ENCODE results near the gene CSF3R. TPM values are rescaled to one million over a fixed set of nuclear protein-coding genes. Genes with fewer than 3 reads are reported as not detected.

CSF3R gene
- total and polyA plus RNA-seq, 2 donors (not counting 3 experiments of a cell fraction or from before 2014, with no cell fraction given) = not detected

- dilution Hi-C loops (cut with MboI; ENCODE audit: extremely low pct_ligation_motif_present, low sequenced_read_pairs) = no loop called here
- no peak for DNase-seq (ENCODE audit: low read depth, low spot score)
- no peak overlapping the region for H3K4me2 ChIP-seq (ENCODE audit: insufficient read depth, low read length)
- no peaks in the 10 kb centered on the region for H3K4me1 ChIP-seq (ENCODE audit: control insufficient read depth, extremely low read depth, insufficient read depth, low read length)
- H3K36me3 ChIP-seq (ENCODE audit: control insufficient read depth in 2 of 2, extremely low read depth in 1 of 2, insufficient read depth in 2 of 2, low read length in 2 of 2) = no peaks in the 10 kb centered on the region
- POLR2A ChIA-PET = no interaction called here
- intact Hi-C loops (cut with micrococcal nuclease) = no loop called here
- H3K4me3 ChIP-seq (replicated peaks in 1 of 3; ENCODE audit: insufficient read depth in 1 of 3, low read depth in 1 of 3, low read length in 3 of 3) = no peak overlapping the region
- H3K27me3 ChIP-seq (ENCODE audit: control insufficient read depth in 2 of 2, insufficient read depth in 2 of 2, low read length in 2 of 2) = peaks cover 0 to 2% of the 10 kb centered on the region in 2 experiments
- no peak overlapping the region for H3K9ac ChIP-seq (replicated peaks; ENCODE audit: extremely low read depth, insufficient read depth, low read length)
- CTCF ChIA-PET = interaction anchor here (4.4 kb wide), 1 partner anchor 19 kb away, joined by 23 read pairs; no protein-coding TSS in a partner anchor
- H3K9me3 ChIP-seq (replicated peaks; ENCODE audit: control insufficient read depth, insufficient read depth, low read length) = no peaks in the 10 kb centered on the region
- BruUV-seq (replicated peaks) = no TSS peak
- TF ChIP-seq EZH2 (IDR thresholded peaks at IDR 0.05; ENCODE audit: borderline replicate concordance, low read depth, low read length, severe bottlenecking) (no peak), POLR2A (IDR thresholded peaks at IDR 0.05; ENCODE audit: low read depth, low read length) (no peak), GATA2 (IDR thresholded peaks at IDR 0.05; ENCODE audit: insufficient read depth, insufficient read length, low read depth, low read length) (no peak), FOS (IDR thresholded peaks at IDR 0.05; ENCODE audit: borderline replicate concordance, insufficient read depth, low read length) (no peak), POLR2AphosphoS5 (IDR thresholded peaks at IDR 0.05; ENCODE audit: insufficient read depth, low read depth, low read length) (no peak), JUN (IDR thresholded peaks at IDR 0.05; ENCODE audit: borderline replicate concordance, insufficient read depth, insufficient read length, low read depth) (no peak), MYC (IDR thresholded peaks at IDR 0.05; ENCODE audit: low read depth, low read length) (no peak)
- TF ChIP-seq, protein P1, sequence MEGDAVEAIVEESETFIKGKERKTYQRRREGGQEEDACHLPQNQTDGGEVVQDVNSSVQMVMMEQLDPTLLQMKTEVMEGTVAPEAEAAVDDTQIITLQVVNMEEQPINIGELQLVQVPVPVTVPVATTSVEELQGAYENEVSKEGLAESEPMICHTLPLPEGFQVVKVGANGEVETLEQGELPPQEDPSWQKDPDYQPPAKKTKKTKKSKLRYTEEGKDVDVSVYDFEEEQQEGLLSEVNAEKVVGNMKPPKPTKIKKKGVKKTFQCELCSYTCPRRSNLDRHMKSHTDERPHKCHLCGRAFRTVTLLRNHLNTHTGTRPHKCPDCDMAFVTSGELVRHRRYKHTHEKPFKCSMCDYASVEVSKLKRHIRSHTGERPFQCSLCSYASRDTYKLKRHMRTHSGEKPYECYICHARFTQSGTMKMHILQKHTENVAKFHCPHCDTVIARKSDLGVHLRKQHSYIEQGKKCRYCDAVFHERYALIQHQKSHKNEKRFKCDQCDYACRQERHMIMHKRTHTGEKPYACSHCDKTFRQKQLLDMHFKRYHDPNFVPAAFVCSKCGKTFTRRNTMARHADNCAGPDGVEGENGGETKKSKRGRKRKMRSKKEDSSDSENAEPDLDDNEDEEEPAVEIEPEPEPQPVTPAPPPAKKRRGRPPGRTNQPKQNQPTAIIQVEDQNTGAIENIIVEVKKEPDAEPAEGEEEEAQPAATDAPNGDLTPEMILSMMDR (IDR thresholded peaks at IDR 0.05; ENCODE audit: extremely low read depth in 1 of 2, insufficient read depth in 1 of 2, low read depth in 1 of 2, low read length in 2 of 2) = no peak
- TF ChIP-seq, protein P2, sequence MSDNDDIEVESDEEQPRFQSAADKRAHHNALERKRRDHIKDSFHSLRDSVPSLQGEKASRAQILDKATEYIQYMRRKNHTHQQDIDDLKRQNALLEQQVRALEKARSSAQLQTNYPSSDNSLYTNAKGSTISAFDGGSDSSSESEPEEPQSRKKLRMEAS (IDR thresholded peaks at IDR 0.05; ENCODE audit: insufficient read depth, insufficient read length) = no peak
- no peaks in the 10 kb centered on the region for H4K20me1 ChIP-seq (replicated peaks; ENCODE audit: control insufficient read depth, extremely low read depth, insufficient read depth, low read length)
- no peak for FAIRE-seq
- no peak overlapping the region for H2AFZ ChIP-seq (ENCODE audit: low read depth, low read length)
- H3K9me1 ChIP-seq (replicated peaks; ENCODE audit: control insufficient read depth, extremely low read depth, insufficient read depth, low read length) = no peaks in the 10 kb centered on the region
- H3K79me2 ChIP-seq (ENCODE audit: control insufficient read depth, insufficient read depth, low read length) = no peaks in the 10 kb centered on the region
- H3K27ac ChIP-seq (ENCODE audit: insufficient read depth, low read depth, low read length) = no peak overlapping the region
Measured at GRCh38 chr1:36497207-36497606, 14.5 kb upstream of the CSF3R start.

Data from endothelial cell of umbilical vein (primary cell).